Tibial nerve (tissue), 4 donors: ENCODE data around the gene MCCC1.

Experiments
- CTCF ChIP-seq, 5 experiments: fragments of 200-600 bp in 3 of 5; fragments of 450-650 bp in 2 of 5; sonication (generic) in 3 of 5; IDR thresholded peaks; one replicate each; pipeline ENCODE4 v1.5.1; 2016 to 2019; ENCODE audit warnings: antibody characterized with exemption in 5 of 5, mild to moderate bottlenecking in 3 of 5, moderate library complexity in 2 of 5
- EP300 ChIP-seq, 2 donors: sonication (generic); formaldehyde crosslinking; IDR thresholded peaks; one replicate each; pipeline ENCODE4 v1.6.1; 2017; ENCODE audit warnings: antibody characterized with exemption in 2 of 2, mild to moderate bottlenecking in 1 of 2
- POLR2A ChIP-seq, 2 donors: fragments of 450-650 bp; IDR thresholded peaks; one replicate each; pipeline ENCODE4 v1.6.1; 2017; ENCODE audit warnings: antibody characterized with exemption in 2 of 2, mild to moderate bottlenecking in 2 of 2, moderate library complexity in 2 of 2

GRCh38 chr3:183098536-183099025 lies 715 bp downstream of the MCCC1 start:
- no peak for TF ChIP-seq POLR2A (IDR thresholded peaks at IDR 0.05)
- TF ChIP-seq CTCF (IDR thresholded peaks at IDR 0.05) = no peak
- no peak for TF ChIP-seq EP300 (IDR thresholded peaks at IDR 0.05)
